ENCODE results near the gene IFT88.

- TF ChIP-seq CTCF (IDR thresholded peaks at IDR 0.05), result no peak
- TF ChIP-seq POLR2A (IDR thresholded peaks at IDR 0.05), result no peak
These were observed 18.4 kb downstream of the IFT88 start for GRCh38 chr13:20585371-20585770.

Data from heart left ventricle (tissue), 13 donors.